Keratinocyte (primary cell): Measurements from ENCODE around the gene TAB3. TPM values are rescaled to one million over a fixed set of nuclear protein-coding genes. Genes with fewer than 3 reads are reported as not detected.

Experiments used
- DNase-seq: peaks from one replicate; pipeline ENCODE4 v3.0.0-alpha.2; 2011; ENCODE audit warnings: low read depth, missing footprints, low spot score
- FAIRE-seq: peaks from 2 replicates; lab custom pipeline; 2011; peaks lifted over from hg19 to GRCh38; lab: Jason Lieb, UNC
- H2AFZ ChIP-seq: 2 replicates; pipeline ENCODE4 v1.6.0; 2012; ENCODE audit warnings: low read length, control low read depth, inconsistent platforms; ENCODE audit not compliant: control insufficient read depth
- H3K27ac ChIP-seq: 2 replicates; pipeline ENCODE4 v1.5.1; 2011; ENCODE audit warnings: low read length; ENCODE audit not compliant: control insufficient read depth, insufficient read depth
- H3K27me3 ChIP-seq: 3 replicates; pipeline ENCODE4 v1.6.0; 2011; ENCODE audit warnings: low read length; ENCODE audit not compliant: control insufficient read depth, insufficient read depth; ENCODE audit errors: extremely low read depth
- H3K36me3 ChIP-seq, 2 experiments: 2 replicates in 1 of 2; 3 replicates in 1 of 2; pipeline ENCODE4 v1.5.1; 2011; ENCODE audit warnings: low read length in 2 of 2, mild to moderate bottlenecking in 1 of 2; ENCODE audit not compliant: control insufficient read depth in 2 of 2, insufficient read depth in 2 of 2; ENCODE audit errors: extremely low read depth in 1 of 2
- H3K4me1 ChIP-seq: 3 replicates; pipeline ENCODE4 v1.5.1; 2011; ENCODE audit warnings: low read length; ENCODE audit not compliant: control insufficient read depth, insufficient read depth; ENCODE audit errors: extremely low read depth
- H3K4me2 ChIP-seq: 3 replicates; pipeline ENCODE4 v1.6.0; 2011; ENCODE audit warnings: low read depth, low read length; ENCODE audit not compliant: control insufficient read depth, insufficient read depth; ENCODE audit errors: extremely low read depth
- H3K4me3 ChIP-seq, 3 experiments: fragments of 200-600 bp in 1 of 3; sonication (generic) in 1 of 3; 2 replicates in 2 of 3; 3 replicates in 1 of 3; pipeline ENCODE4 v1.5.1; 2011 to 2016; ENCODE audit warnings: low read length in 3 of 3, mild to moderate bottlenecking in 3 of 3, control low read depth in 2 of 3, inconsistent platforms in 1 of 3, low read depth in 1 of 3, mixed read lengths in 1 of 3, mixed run types in 1 of 3, moderate library complexity in 1 of 3; ENCODE audit not compliant: control insufficient read depth in 2 of 3, insufficient read depth in 2 of 3; ENCODE audit errors: extremely low read depth in 1 of 3
- H3K79me2 ChIP-seq: 2 replicates; pipeline ENCODE4 v1.6.0; 2012; ENCODE audit warnings: low read length; ENCODE audit not compliant: control insufficient read depth, insufficient read depth
- H3K9ac ChIP-seq: 3 replicates; pipeline ENCODE4 v1.6.0; 2011; ENCODE audit warnings: low read length; ENCODE audit not compliant: control insufficient read depth, insufficient read depth; ENCODE audit errors: extremely low read depth
- H3K9me1 ChIP-seq: 3 replicates; pipeline ENCODE4 v1.6.0; 2011; ENCODE audit warnings: low read length; ENCODE audit not compliant: control insufficient read depth, insufficient read depth; ENCODE audit errors: extremely low read depth
- H3K9me3 ChIP-seq: 2 replicates; pipeline ENCODE4 v1.5.1; 2012; ENCODE audit warnings: low read depth, low read length; ENCODE audit not compliant: control insufficient read depth
- H4K20me1 ChIP-seq: 3 replicates; pipeline ENCODE4 v1.6.0; 2011; ENCODE audit warnings: low read length; ENCODE audit not compliant: control insufficient read depth, insufficient read depth; ENCODE audit errors: extremely low read depth
- EZH2 ChIP-seq: IDR thresholded peaks from one replicate; pipeline ENCODE4 v1.6.1; 2012; ENCODE audit warnings: inconsistent platforms, mild to moderate bottlenecking, low read length, moderate library complexity
- dilution Hi-C: fragments of 300-500 bp; cut with MboI; formaldehyde crosslinking; loops from one replicate; pipeline ENCODE4 v1.7.0; 2020; ENCODE audit warnings: low sequenced_read_pairs; ENCODE audit not compliant: extremely low pct_ligation_motif_present
- polyA plus RNA-seq, 5 experiments: library from polyadenylated mRNA; depleted of rRNA in 3 of 5; stranded (reverse) in 3 of 5; stranded (forward) in 1 of 5; unstranded in 1 of 5; fragments of >200 nt; gene quantifications; 1 replicate in 1 of 5; 2 replicates in 3 of 5; 3 replicates in 1 of 5; pipeline versions ENCODE4 v1.2.1 to v1.2.3, GENCODE V29; 2011 to 2012; ENCODE audit warnings: missing spikeins in 2 of 5, low read depth in 1 of 5, low replicate concordance in 1 of 5
- TF ChIP-seq, protein P1 (sequence below), 3 experiments: IDR thresholded peaks in 1 of 3; conservative IDR thresholded peaks in 1 of 3; optimal IDR thresholded peaks in 1 of 3; 2 replicates in 2 of 3; 3 replicates in 1 of 3; pipeline versions ENCODE3 to v1.5.1; 2011; ENCODE audit warnings: low read length in 3 of 3, mild to moderate bottlenecking in 3 of 3, moderate library complexity in 2 of 3, control low read depth in 1 of 3, inconsistent platforms in 1 of 3; ENCODE audit not compliant: insufficient read depth in 2 of 3; ENCODE audit errors: extremely low read depth in 1 of 3

TAB3 gene
- polyA plus RNA-seq, 1 donor (not counting 4 experiments of a cell fraction or from before 2014, with no cell fraction given): 25.5 TPM

DNA sequence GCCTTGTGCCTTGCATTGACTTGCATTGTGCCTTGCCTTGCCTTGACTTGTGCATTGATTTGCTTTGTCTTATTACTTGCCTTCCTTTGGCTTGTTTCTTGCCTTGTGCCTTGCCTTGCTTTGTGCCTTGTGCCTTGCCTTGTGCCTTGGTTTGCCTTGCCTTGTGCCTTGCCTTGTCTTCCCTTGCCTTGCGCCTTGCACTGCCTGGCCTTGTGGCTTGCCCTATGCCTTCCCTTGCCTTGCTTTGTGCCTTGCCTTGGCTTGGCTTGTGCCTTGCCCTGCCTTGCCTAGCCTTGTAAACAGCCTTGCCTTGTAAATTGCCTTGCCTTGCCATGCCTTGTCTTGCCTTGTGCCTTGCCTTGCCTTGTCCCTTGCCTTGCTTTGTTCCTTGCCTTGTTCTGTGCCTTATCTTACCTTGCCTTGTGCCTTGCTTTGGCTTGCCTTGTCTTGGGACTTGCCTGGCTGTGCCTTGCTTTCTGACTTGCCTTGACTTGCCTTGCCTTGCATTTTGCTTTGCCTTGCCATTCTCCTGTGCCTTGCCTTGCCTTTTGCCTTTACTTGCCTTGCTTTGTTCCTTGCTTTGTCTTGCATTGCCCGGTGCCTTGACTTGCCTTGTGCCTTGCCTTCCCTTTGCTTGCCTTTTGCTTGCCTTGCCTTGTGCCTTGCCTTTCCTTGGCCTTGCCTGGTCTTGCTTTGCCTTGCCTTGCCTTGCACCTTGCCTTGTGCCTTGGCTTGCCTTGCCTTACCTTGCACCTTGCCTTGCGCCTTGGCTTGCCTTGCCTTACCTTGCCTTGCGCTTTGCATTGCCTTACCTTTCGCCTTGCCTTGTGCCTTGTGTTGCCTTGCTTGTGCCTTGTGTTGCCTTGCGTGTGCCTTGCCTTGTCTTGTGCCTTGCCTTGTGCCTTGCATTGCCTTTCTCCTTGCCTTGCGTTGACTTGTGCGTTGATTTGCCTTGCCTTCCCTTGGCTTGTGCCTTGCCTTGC lies 97.5 kb downstream of the TAB3 start:
- Histone ChIP-seq H4K20me1 (no peaks in the 10 kb centered on the region), H3K4me3 (no peak overlapping the region), H3K36me3 (no peaks in the 10 kb centered on the region), H3K9me1 (no peaks in the 10 kb centered on the region), H3K9me3 (peaks cover 59% of the 10 kb centered on the region), H3K79me2 (no peaks in the 10 kb centered on the region), H2AFZ (no peak overlapping the region), H3K4me2 (no peak overlapping the region), H3K9ac (no peak overlapping the region), H3K4me1 (no peaks in the 10 kb centered on the region), H3K27ac (no peak overlapping the region), H3K27me3 (no peaks in the 10 kb centered on the region)
- dilution Hi-C loops: no loop called here
- DNase-seq (no peak), FAIRE-seq (no peak)
- TF ChIP-seq, protein P1, sequence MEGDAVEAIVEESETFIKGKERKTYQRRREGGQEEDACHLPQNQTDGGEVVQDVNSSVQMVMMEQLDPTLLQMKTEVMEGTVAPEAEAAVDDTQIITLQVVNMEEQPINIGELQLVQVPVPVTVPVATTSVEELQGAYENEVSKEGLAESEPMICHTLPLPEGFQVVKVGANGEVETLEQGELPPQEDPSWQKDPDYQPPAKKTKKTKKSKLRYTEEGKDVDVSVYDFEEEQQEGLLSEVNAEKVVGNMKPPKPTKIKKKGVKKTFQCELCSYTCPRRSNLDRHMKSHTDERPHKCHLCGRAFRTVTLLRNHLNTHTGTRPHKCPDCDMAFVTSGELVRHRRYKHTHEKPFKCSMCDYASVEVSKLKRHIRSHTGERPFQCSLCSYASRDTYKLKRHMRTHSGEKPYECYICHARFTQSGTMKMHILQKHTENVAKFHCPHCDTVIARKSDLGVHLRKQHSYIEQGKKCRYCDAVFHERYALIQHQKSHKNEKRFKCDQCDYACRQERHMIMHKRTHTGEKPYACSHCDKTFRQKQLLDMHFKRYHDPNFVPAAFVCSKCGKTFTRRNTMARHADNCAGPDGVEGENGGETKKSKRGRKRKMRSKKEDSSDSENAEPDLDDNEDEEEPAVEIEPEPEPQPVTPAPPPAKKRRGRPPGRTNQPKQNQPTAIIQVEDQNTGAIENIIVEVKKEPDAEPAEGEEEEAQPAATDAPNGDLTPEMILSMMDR (optimal IDR thresholded peaks at IDR 0.05 in 1 of 3, IDR thresholded peaks at IDR 0.05 in 1 of 3, conservative IDR thresholded peaks at IDR 0.05 in 1 of 3; ENCODE audit: extremely low read depth in 1 of 3, insufficient read depth in 2 of 3, low read length in 3 of 3): no peak
- no peak for TF ChIP-seq EZH2

DNA sequence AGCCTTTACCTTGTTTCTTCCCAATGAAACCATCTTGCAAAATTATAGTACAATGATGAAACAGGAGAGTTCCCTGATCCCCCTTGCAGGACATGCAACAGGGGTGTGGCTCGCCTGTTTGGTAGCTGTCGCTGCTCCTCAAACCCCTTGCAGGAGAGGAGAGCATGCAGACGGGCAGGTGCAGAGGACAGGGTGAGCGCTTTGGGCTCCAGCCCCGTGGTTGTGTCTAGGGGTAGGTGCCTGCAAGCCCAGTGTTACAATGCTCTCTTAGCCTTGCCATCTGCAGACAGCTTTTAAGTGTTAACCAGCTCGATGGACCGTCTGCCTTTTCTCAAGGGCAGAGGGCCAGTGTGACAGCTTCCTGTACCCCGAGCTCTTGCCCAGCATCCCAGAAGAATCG lies 102.0 kb downstream of the TAB3 start:
- Histone ChIP-seq H3K9me3 (peaks cover 21% of the 10 kb centered on the region), H3K9me1 (no peaks in the 10 kb centered on the region), H3K9ac (no peak overlapping the region), H3K36me3 (no peaks in the 10 kb centered on the region), H4K20me1 (no peaks in the 10 kb centered on the region), H3K79me2 (no peaks in the 10 kb centered on the region), H3K4me3 (no peak overlapping the region), H3K4me2 (no peak overlapping the region), H3K27me3 (no peaks in the 10 kb centered on the region), H3K27ac (no peak overlapping the region), H3K4me1 (no peaks in the 10 kb centered on the region), H2AFZ (no peak overlapping the region)
- DNase-seq (no peak), FAIRE-seq (no peak)
- dilution Hi-C loops: no loop called here
- no peak for TF ChIP-seq EZH2
- TF ChIP-seq, protein P1 (optimal IDR thresholded peaks at IDR 0.05 in 1 of 3, IDR thresholded peaks at IDR 0.05 in 1 of 3, conservative IDR thresholded peaks at IDR 0.05 in 1 of 3; ENCODE audit: extremely low read depth in 1 of 3, insufficient read depth in 2 of 3, low read length in 3 of 3): no peak
